CD4-positive, alpha-beta memory T cell (primary cell): ENCODE measurements around the gene TATDN3. TPM values are rescaled to one million over a fixed set of nuclear protein-coding genes. Genes with fewer than 3 reads are reported as not detected.
A peak's percentile ranks its signal among the peaks of the same experiment; 100 is the strongest.

Experiments
- CTCF ChIA-PET: fragments of 350-600 bp; sonication (Branson Sonifier 250); formaldehyde crosslinking; loops from one replicate; lab custom pipeline; 2021; ENCODE audit warnings: inconsistent platforms; ENCODE audit not compliant: partially characterized antibody; lab: Charles Lee
- POLR2A ChIA-PET: fragments of 350-600 bp; sonication (Branson Sonifier 250); formaldehyde crosslinking; loops from one replicate; lab custom pipeline; 2021; ENCODE audit not compliant: partially characterized antibody; lab: Charles Lee
- DNase-seq, 5 donors: peaks; one replicate each; pipeline versions ENCODE4 v3.0.0 to v3.0.0-alpha.2; 2020 to 2022; ENCODE audit warnings: mixed read lengths in 1 of 5
- H3K27ac ChIP-seq: one replicate; pipeline ENCODE4 v1.7.0; 2013; ENCODE audit warnings: low read depth, low read length
- H3K27me3 ChIP-seq: 2 replicates; pipeline ENCODE4 v1.7.0; 2013; ENCODE audit warnings: mild to moderate bottlenecking, low read length, moderate library complexity; ENCODE audit not compliant: insufficient read depth
- H3K36me3 ChIP-seq: 2 replicates; pipeline ENCODE4 v1.7.0; 2013; ENCODE audit warnings: mild to moderate bottlenecking, low read length, moderate library complexity; ENCODE audit not compliant: insufficient read depth
- H3K4me1 ChIP-seq: 2 replicates; pipeline ENCODE4 v1.7.0; 2013; ENCODE audit warnings: mild to moderate bottlenecking, low read length, moderate library complexity; ENCODE audit not compliant: insufficient read depth
- H3K4me3 ChIP-seq, 2 donors: one replicate each; pipeline ENCODE4 v1.7.0; 2013; ENCODE audit warnings: low read length in 2 of 2, mild to moderate bottlenecking in 1 of 2
- H3K9me3 ChIP-seq, 2 donors: one replicate each; pipeline ENCODE4 v1.7.0; 2013; ENCODE audit warnings: low read length in 2 of 2, control low read depth in 1 of 2; ENCODE audit not compliant: control insufficient read depth in 1 of 2
- H3K27ac Mint-ChIP-seq, 7 donors: one replicate each; pipeline ENCODE4 v1.8.0; 2020 to 2021; ENCODE audit warnings: mixed read lengths in 7 of 7, mild to moderate bottlenecking in 6 of 7, inconsistent platforms in 3 of 7, moderate library complexity in 3 of 7
- H3K27me3 Mint-ChIP-seq, 2 donors: one replicate each; pipeline ENCODE4 v1.8.0; 2020 to 2021; ENCODE audit warnings: mixed read lengths in 2 of 2
- H3K36me3 Mint-ChIP-seq, 2 donors: one replicate each; pipeline ENCODE4 v1.8.0; 2020 to 2021; ENCODE audit warnings: mixed read lengths in 2 of 2, inconsistent platforms in 1 of 2, mild to moderate bottlenecking in 1 of 2
- H3K4me1 Mint-ChIP-seq, 4 donors: one replicate each; pipeline ENCODE4 v1.8.0; 2020 to 2021; ENCODE audit warnings: mixed read lengths in 4 of 4, mild to moderate bottlenecking in 1 of 4
- H3K4me3 Mint-ChIP-seq, 8 donors: one replicate each; pipeline ENCODE4 v1.8.0; 2020 to 2021; ENCODE audit warnings: mixed read lengths in 8 of 8, mild to moderate bottlenecking in 7 of 8, moderate library complexity in 6 of 8, inconsistent platforms in 3 of 8
- H3K9me3 Mint-ChIP-seq, 8 donors: one replicate each; pipeline ENCODE4 v1.8.0; 2020 to 2021; ENCODE audit warnings: mixed read lengths in 8 of 8, mild to moderate bottlenecking in 5 of 8, inconsistent platforms in 3 of 8, moderate library complexity in 1 of 8
- intact Hi-C: fragments of 100-400 bp; cut with micrococcal nuclease; formaldehyde crosslinking; loops from one replicate; pipeline ENCODE4 v1.15.1; 2023
- polyA plus RNA-seq, 2 donors: library from polyadenylated mRNA; unstranded; fragments of 300-500 nt; fragmentation: Illumina TruSeq; gene quantifications; one replicate each; pipeline ENCODE4 v1.2.3, GENCODE V29; 2021
- total RNA-seq, 2 experiments: library from RNA; stranded (reverse); gene quantifications; one replicate each; pipeline ENCODE4 v1.2.3, GENCODE V29; 2021

Gene TATDN3
- total RNA-seq (10 to 100 TPM; 13.8 to 17.2 TPM), polyA plus RNA-seq (10 to 100 TPM; 18.5 to 18.9 TPM)

- POLR2A ChIA-PET, result interaction anchor here (0.7 to 3.8 kb wide), 19 partner anchors 10 to 1534 kb away, joined by 3 to 28 read pairs (median 4); partner anchors contain the start of genes ANGEL2, FLVCR1, NENF and PACC1
- Mint-ChIP-seq H3K36me3 (peaks cover 20 to 25% of the 10 kb centered on the region in 2 donors), H3K27ac (peak within 1 kb of the TSS; percentile 94 to 98 (median 96)), H3K4me1 (peaks cover 23 to 50% (median 36%) of the 10 kb centered on the region in 4 donors), H3K4me3 (peak within 1 kb of the TSS; percentile 92 to 99 (median 96)), H3K9me3 (peaks cover 0 to 6% (median 0%) of the 10 kb centered on the region in 8 donors), H3K27me3 (no peaks in the 10 kb centered on the region)
- Histone ChIP-seq H3K27ac (peak within 1 kb of the TSS; percentile 82), H3K27me3 (no peaks in the 10 kb centered on the region), H3K4me1 (peaks cover 48% of the 10 kb centered on the region), H3K9me3 (no peaks in the 10 kb centered on the region), H3K36me3 (no peaks in the 10 kb centered on the region), H3K4me3 (peak within 1 kb of the TSS; percentile 96 to 100)
- intact Hi-C loops, result loop anchor here (1.0 to 5.0 kb wide), 7 partner anchors 66 to 1535 kb away; partner anchors contain the start of genes ANGEL2, ATF3, DTL and FLVCR1
- peak; percentile 88 to 94 (median 90) for DNase-seq
- CTCF ChIA-PET, result interaction anchor here (1.0 to 2.6 kb wide), 8 partner anchors 10 to 335 kb away, joined by 3 to 13 read pairs (median 4); no protein-coding TSS in a partner anchor
Measured at GRCh38 chr1:212791676-212792395, at the start of gene TATDN3, which contains the start of gene NSL1. Gene TATDN3 (plus strand): TSS chr1:212791894. CDS start chr1:212791922, 28 bp downstream. Gene NSL1 (minus strand): TSS chr1:212791777. CDS start chr1:212791763, 14 bp downstream.

GRCh38 chr1:212743901-212744475 is 47.7 kb upstream of the TATDN3 start:
- Mint-ChIP-seq H3K27me3 (no peaks in the 10 kb centered on the region), H3K4me3 (peak overlapping the region in 5 of 8 donors; percentile 3 to 70 (median 16)), H3K36me3 (peaks cover 19 to 20% of the 10 kb centered on the region in 2 donors), H3K9me3 (no peaks in the 10 kb centered on the region), H3K27ac (peak overlapping the region in 2 of 7 donors; percentile 55 to 67), H3K4me1 (peaks cover 9 to 20% (median 15%) of the 10 kb centered on the region in 4 donors)
- Histone ChIP-seq H3K36me3 (no peaks in the 10 kb centered on the region), H3K9me3 (no peaks in the 10 kb centered on the region), H3K4me3 (no peak overlapping the region), H3K4me1 (peaks cover 8% of the 10 kb centered on the region), H3K27me3 (no peaks in the 10 kb centered on the region), H3K27ac (no peak overlapping the region)
- POLR2A ChIA-PET, result no interaction called here
- CTCF ChIA-PET, result interaction anchor here (1.3 to 2.1 kb wide), 2 partner anchors 10 to 79 kb away, joined by 6 to 8 read pairs; no protein-coding TSS in a partner anchor
- no peak for DNase-seq
- intact Hi-C loops, result no loop called here

- Mint-ChIP-seq H3K27ac (peak overlapping the region in 1 of 7 donors; percentile 89), H3K4me3 (no peak overlapping the region), H3K36me3 (peaks cover 15 to 20% of the 10 kb centered on the region in 2 donors), H3K27me3 (no peaks in the 10 kb centered on the region), H3K9me3 (no peaks in the 10 kb centered on the region), H3K4me1 (peaks cover 17 to 27% (median 21%) of the 10 kb centered on the region in 4 donors)
- Histone ChIP-seq H3K9me3 (no peaks in the 10 kb centered on the region), H3K27ac (no peak overlapping the region), H3K36me3 (no peaks in the 10 kb centered on the region), H3K4me1 (peaks cover 19% of the 10 kb centered on the region), H3K27me3 (no peaks in the 10 kb centered on the region), H3K4me3 (no peak overlapping the region)
- intact Hi-C loops, result no loop called here
- DNase-seq, result no peak
- CTCF ChIA-PET, result interaction anchor here (2.1 kb wide), 1 partner anchor 9 kb away, joined by 6 read pairs; no protein-coding TSS in a partner anchor
- POLR2A ChIA-PET, result no interaction called here
Measured at GRCh38 chr1:212745303-212745702, 46.4 kb upstream of the TATDN3 start.

DNA sequence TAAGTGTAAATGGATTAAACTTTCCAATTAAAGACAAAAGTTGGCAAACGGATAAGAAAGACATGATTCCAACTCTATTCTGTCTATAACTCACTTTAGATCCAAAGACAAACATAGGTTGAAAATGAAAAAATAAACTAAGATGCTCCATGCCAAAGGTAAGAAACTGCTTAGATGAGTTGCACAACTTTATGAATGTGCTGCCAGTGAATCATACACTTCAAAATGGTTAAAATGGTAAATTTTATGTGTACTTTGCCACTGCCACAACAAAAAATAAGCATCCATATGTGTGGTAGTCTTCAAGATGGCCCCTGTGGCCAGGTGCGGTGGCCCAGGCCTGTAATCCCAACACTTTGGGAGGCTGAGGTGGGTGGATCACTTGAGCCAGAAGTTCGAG is 45.1 kb upstream of the TATDN3 start:
- H3K4me3 ChIP-seq, result no peak overlapping the region
- Mint-ChIP-seq H3K4me3 (no peak overlapping the region), H3K27me3 (no peaks in the 10 kb centered on the region), H3K36me3 (peaks cover 9 to 11% of the 10 kb centered on the region in 2 donors), H3K4me1 (peaks cover 19 to 29% (median 23%) of the 10 kb centered on the region in 4 donors), H3K27ac (peak overlapping the region in 1 of 7 donors; percentile 41), H3K9me3 (no peaks in the 10 kb centered on the region)
- no peak overlapping the region for H3K27ac ChIP-seq
- CTCF ChIA-PET, result interaction anchor here (1.1 to 1.4 kb wide), 6 partner anchors 10 to 269 kb away, joined by 3 to 4 read pairs (median 3); no protein-coding TSS in a partner anchor
- no peaks in the 10 kb centered on the region for H3K27me3 ChIP-seq
- POLR2A ChIA-PET, result interaction anchor here (0.6 kb wide), 1 partner anchor 769 kb away, joined by 3 read pairs; no protein-coding TSS in a partner anchor
- intact Hi-C loops, result no loop called here
- peaks cover 26% of the 10 kb centered on the region for H3K4me1 ChIP-seq
- H3K36me3 ChIP-seq, result no peaks in the 10 kb centered on the region
- H3K9me3 ChIP-seq, result no peaks in the 10 kb centered on the region
- DNase-seq, result no peak

- peak overlapping the region in 6 of 8 donors; percentile 2 to 69 (median 28) for H3K4me3 Mint-ChIP-seq
- Histone ChIP-seq H3K36me3 (no peaks in the 10 kb centered on the region), H3K4me1 (peaks cover 47% of the 10 kb centered on the region), H3K27ac (peak overlapping the region; percentile 33), H3K4me3 (peak overlapping the region in 1 of 2 donors; percentile 12), H3K27me3 (no peaks in the 10 kb centered on the region), H3K9me3 (no peaks in the 10 kb centered on the region)
- no peaks in the 10 kb centered on the region for H3K9me3 Mint-ChIP-seq
- ChIA-PET POLR2A (interaction anchor here (0.5 kb wide), 1 partner anchor 58 kb away, joined by 3 read pairs; no protein-coding TSS in a partner anchor), CTCF (interaction anchor here (0.7 to 3.9 kb wide), 20 partner anchors 8 to 1716 kb away, joined by 3 to 17 read pairs (median 6); partner anchors contain the start of genes FLVCR1, NSL1 and TATDN3)
- H3K27me3 Mint-ChIP-seq, result no peaks in the 10 kb centered on the region
- peaks cover 37 to 46% (median 42%) of the 10 kb centered on the region in 4 donors for H3K4me1 Mint-ChIP-seq
- DNase-seq, result peak; percentile 12 to 39 (median 26)
- H3K36me3 Mint-ChIP-seq, result peaks cover 3% of the 10 kb centered on the region in 2 donors
- H3K27ac Mint-ChIP-seq, result peak overlapping the region; percentile 12 to 93 (median 84)
- intact Hi-C loops, result loop anchor here (2.0 kb wide), 1 partner anchor 49 kb away; no protein-coding TSS in a partner anchor
Measured at GRCh38 chr1:212749821-212750535, 41.7 kb upstream of the TATDN3 start.

DNA sequence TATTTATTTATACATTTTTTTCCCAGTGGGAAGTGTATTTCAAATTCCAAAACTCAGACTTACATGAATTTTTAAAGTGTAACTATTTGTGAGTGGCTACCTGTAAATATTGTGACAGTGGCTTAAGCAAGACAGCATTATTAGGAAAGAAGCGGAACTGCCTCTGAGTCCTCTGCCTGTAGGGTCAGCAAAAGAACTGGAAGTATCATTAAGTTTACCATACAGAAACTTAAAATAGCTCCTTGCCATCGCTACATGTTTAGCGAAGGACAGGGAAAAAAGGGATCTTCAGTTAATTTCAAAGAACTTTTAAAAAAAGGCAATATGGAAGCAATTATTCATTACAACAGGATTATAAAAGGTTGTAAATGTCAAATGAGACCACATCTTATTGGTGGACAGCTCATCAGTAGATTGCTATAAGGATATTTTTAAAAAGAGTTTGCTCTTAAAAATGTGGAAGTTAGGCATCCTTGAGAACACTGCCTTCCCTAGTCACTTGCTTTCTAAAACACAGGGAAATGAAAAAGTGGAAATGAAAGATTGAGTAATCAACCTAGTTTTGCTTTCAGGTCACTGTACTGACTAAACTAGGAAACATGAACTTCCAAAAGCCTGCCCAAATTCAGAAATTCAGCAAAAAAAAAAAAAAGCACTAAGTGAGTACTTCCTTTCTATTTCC is 39.3 kb upstream of the TATDN3 start:
- Histone ChIP-seq H3K4me1 (peaks cover 47% of the 10 kb centered on the region), H3K9me3 (no peaks in the 10 kb centered on the region), H3K27ac (peak overlapping the region; percentile 49), H3K36me3 (no peaks in the 10 kb centered on the region), H3K4me3 (no peak overlapping the region), H3K27me3 (no peaks in the 10 kb centered on the region)
- H3K36me3 Mint-ChIP-seq, result peaks cover 4 to 5% of the 10 kb centered on the region in 2 donors
- peaks cover 34 to 47% (median 42%) of the 10 kb centered on the region in 4 donors for H3K4me1 Mint-ChIP-seq
- no peaks in the 10 kb centered on the region for H3K27me3 Mint-ChIP-seq
- ChIA-PET POLR2A (no interaction called here), CTCF (interaction anchor here (1.7 to 3.9 kb wide), 3 partner anchors 39 to 275 kb away, joined by 5 to 17 read pairs (median 11); partner anchors contain the start of genes NSL1 and TATDN3)
- H3K9me3 Mint-ChIP-seq, result no peaks in the 10 kb centered on the region
- intact Hi-C loops, result no loop called here
- H3K4me3 Mint-ChIP-seq, result peak overlapping the region; percentile 53 to 84 (median 75)
- peak overlapping the region; percentile 36 to 91 (median 69) for H3K27ac Mint-ChIP-seq
- no peak for DNase-seq
